CD4-positive, alpha-beta T cell treated with Interleukin-4 for 4 hours (primary cell): ENCODE measurements around the gene EEF1AKMT3.
A peak's percentile ranks its signal among the peaks of the same experiment; 100 is the strongest.
"Not testable (repeated sequence)": the region's sequence is repeated elsewhere in the genome, so short reads cannot be mapped to it uniquely, and the experiment has no call there.

Experiments
- DNase-seq: peaks from one replicate; pipeline ENCODE4 v3.0.0-alpha.2; 2020

Gene EEF1AKMT3

GRCh38 chr12:57795354-57795753 lies 22.9 kb downstream of the EEF1AKMT3 start:
- DNase-seq = no peak

GRCh38 chr12:57796996-57797395 lies 24.6 kb downstream of the EEF1AKMT3 start:
- DNase-seq = no peak

- DNase-seq = no peak
These were observed 25.5 kb downstream of the EEF1AKMT3 start for GRCh38 chr12:57797933-57798332.

- DNase-seq = no peak
These were observed 28.6 kb downstream of the EEF1AKMT3 start for GRCh38 chr12:57800965-57801364.

GRCh38 chr12:57802607-57803006 lies 30.2 kb downstream of the EEF1AKMT3 start:
- no peak for DNase-seq

GRCh38 chr12:57803319-57803893 lies 31.0 kb downstream of the EEF1AKMT3 start:
- DNase-seq = peak; percentile 31

- no peak for DNase-seq
These were observed 34.3 kb downstream of the EEF1AKMT3 start for GRCh38 chr12:57806677-57807076.

- no peak for DNase-seq
These were observed 34.9 kb downstream of the EEF1AKMT3 start for GRCh38 chr12:57807285-57807684.

- no peak for DNase-seq
These were observed 35.9 kb downstream of the EEF1AKMT3 start for GRCh38 chr12:57808351-57808750.

GRCh38 chr12:57809425-57809824 lies 37.0 kb downstream of the EEF1AKMT3 start:
- DNase-seq = no peak

GRCh38 chr12:57810450-57810849 lies 38.0 kb downstream of the EEF1AKMT3 start:
- no peak for DNase-seq

GRCh38 chr12:57811028-57811755 lies 38.8 kb downstream of the EEF1AKMT3 start:
- no peak for DNase-seq

GRCh38 chr12:57813111-57813970 lies 40.9 kb downstream of the EEF1AKMT3 start:
- DNase-seq = no peak

GRCh38 chr12:57813971-57814772 lies 41.8 kb downstream of the EEF1AKMT3 start:
- no peak for DNase-seq

- no peak for DNase-seq
These were observed 43.0 kb downstream of the EEF1AKMT3 start for GRCh38 chr12:57815177-57816000.

GRCh38 chr12:57816001-57816854 lies 43.8 kb downstream of the EEF1AKMT3 start:
- DNase-seq = no peak

GRCh38 chr12:57816855-57817151 lies 44.4 kb downstream of the EEF1AKMT3 start:
- no peak for DNase-seq

GRCh38 chr12:57817261-57817989 lies 45.0 kb downstream of the EEF1AKMT3 start:
- no peak for DNase-seq

GRCh38 chr12:57817990-57818331 lies 45.5 kb downstream of the EEF1AKMT3 start:
- DNase-seq = not testable (repeated sequence)

GRCh38 chr12:57820119-57820518 lies 47.7 kb downstream of the EEF1AKMT3 start:
- not testable (repeated sequence) for DNase-seq

- not testable (repeated sequence) for DNase-seq
These were observed 48.6 kb downstream of the EEF1AKMT3 start for GRCh38 chr12:57821015-57821414.
